EH (cell line): ENCODE measurements around the gene ABI3BP.

ENCODE experiments used
- DNase-seq: peaks from one replicate; pipeline ENCODE4 v3.0.0-alpha.2; 2015; ENCODE audit warnings: low read depth

The ABI3BP gene

DNA sequence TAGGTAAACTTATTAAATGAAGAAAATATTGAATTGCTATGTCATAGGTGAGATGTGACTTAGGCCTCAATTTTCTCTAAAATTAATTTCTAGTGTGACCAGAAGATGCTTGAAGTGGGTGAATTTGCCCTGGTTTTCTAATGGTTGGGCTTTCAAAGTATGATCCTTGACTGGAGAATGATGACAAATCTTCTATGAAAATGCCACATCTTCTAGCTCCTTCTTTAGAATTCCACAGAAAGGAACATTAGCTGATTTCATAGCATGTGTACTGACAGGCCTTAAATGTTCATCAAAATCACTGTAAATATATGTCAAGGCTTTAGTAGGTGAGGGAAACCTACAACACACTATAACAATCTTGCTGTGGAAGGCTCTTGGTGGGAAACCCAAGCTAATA lies 8.9 kb downstream of the ABI3BP start:
- DNase-seq: peak; percentile 61

DNA sequence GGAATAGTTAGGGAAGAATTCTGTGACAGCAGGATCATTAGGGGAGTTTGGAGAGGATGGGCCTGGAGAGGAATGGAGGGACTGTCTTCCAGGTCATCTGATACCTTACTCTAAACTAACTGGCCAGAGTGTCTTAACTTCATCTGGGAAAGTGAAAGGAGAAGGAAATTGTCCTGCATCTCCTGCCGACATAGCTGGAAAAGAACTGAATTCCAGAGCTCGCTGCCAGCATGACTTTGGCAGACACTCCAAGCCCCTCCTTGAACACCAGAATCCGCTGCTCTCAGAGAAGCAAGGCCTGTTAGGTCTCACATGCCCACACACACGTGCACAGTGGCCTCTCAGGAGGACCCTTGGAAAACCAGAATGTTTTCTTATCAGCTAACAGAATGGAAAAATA lies 10.5 kb downstream of the ABI3BP start:
- peak; percentile 81 for DNase-seq

DNA sequence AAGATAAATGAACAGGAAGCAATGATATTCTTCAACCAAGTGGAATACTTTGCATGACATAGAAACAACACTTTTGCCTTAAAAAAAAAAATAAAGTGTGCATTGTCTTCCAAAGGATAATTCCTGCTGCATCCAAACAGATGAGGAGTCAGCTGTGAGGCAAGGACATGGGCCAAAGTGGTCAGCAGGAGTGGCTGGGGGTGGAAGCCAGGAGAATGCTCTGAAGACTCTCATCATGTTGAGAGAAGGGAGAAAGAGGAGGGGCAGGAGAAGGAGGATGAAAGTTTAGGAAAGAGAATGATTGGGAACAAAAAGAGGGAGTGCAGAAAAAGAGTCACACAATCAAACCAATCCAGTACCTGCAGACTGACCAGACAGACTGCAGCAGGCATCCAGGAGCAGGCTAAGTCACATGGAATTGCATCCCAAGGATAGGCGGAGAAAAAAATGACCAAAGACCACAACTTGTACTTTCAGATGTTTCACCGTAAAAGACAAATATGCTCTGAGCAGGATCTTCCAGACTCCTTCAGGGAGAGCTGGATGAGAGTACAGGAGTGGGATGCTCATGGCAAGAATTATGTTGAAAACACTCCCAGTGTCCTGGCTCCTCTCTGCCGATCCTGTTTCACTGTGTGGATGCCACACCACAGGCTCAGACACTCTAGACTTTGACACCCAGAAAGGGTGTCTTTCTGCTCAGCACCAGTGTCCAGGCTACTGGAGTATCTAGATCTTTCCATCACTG lies 11.9 kb downstream of the ABI3BP start:
- DNase-seq: no peak

DNA sequence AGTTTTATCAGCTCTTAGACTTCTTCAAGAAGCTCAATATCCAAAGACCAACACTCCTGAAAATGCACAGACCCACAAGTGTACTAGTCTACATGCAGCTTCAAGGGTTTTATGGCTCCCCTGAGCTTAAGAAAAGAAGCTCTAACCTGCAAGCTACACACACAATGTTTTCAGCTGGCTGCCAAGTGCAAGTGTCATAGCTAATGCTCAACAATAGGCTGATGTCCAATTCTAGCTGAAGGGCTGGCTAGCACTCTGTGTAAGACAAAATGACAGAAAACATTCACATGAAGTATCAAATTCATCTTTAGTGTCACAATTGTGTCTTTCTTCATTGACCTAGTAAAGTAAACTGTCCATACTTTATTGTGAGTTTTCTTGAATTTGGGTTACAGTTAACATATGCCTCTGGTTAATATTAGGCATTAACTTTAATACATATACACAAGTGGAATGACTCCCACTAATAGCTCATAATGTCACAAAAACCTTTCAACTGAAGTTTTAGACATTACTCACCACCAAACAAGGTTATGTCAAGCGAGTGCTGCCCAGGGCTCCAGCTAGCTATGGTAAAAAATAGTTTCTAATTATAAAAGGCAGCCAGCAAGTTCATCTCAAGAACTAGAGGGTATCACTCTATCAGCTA lies 15.1 kb downstream of the ABI3BP start:
- peak; percentile 73 for DNase-seq

- no peak for DNase-seq
These were observed 16.6 kb downstream of the ABI3BP start for GRCh38 chr3:100976611-100977010.

DNA sequence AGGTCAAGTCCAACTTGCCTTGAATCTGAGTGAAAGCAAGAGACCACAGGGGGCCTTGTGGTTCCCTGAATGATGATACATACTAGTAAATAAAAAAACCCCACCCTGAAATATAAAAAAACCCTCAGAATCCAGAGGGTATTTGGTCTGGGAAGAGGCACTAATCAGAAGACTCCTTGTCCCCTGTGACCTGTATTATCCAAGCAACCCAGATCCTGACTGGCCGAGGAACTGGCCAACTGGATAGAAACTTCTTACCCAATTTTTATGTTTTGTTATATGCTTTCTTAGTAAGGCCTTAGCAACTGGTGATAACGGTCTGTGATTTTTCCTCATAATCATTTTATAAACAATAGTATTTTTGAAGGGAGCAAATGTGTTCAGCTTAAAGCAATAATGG lies 17.5 kb downstream of the ABI3BP start:
- DNase-seq: no peak

DNA sequence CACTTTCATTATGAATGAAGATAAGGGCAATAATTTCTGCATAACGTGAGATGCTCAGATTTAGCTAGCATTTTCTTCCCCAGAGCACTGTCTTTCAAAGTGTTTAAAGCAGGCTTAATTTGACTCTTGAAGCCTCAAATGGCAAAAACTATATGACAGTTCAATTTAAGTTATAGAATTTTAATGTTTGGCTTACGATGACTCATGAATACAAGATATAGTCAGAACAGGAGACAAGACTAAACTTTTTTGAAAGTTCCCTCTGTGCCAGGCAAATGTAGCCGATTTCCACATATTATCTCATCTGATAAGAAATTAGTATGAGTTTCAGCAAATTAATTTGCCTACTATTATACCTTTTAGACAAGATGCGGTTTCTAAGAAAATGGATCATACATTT lies 19.6 kb downstream of the ABI3BP start:
- DNase-seq: no peak

- DNase-seq: peak; percentile 68
These were observed 20.4 kb downstream of the ABI3BP start for GRCh38 chr3:100972867-100973266.

DNA sequence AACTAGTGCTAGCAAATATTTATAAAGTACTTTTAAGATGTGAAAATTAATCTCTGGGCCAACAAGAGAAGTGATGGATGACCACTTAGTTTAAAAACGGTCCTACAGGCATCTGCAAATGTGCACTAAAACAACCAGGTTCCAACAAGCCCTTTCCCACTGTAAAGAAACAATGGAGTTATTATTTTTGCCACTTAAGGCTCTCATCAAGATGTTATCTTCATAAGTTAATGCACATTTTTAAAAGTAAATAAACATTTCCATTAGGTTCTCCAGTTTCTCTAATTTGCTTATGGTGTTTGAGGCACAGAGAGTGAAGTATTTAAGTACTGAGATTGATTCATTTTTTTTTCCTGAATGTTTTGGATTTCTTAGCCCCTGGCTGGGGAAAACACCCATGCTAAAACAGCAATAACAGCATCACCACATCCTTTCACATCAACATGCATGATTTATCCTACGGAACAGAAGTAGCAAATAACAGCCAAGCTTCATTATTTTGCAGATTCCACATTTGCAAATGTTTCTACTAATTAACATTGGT lies 20.8 kb downstream of the ABI3BP start:
- DNase-seq: peak; percentile 31

- peak; percentile 40 for DNase-seq
These were observed 21.4 kb downstream of the ABI3BP start for GRCh38 chr3:100971798-100972197.

DNA sequence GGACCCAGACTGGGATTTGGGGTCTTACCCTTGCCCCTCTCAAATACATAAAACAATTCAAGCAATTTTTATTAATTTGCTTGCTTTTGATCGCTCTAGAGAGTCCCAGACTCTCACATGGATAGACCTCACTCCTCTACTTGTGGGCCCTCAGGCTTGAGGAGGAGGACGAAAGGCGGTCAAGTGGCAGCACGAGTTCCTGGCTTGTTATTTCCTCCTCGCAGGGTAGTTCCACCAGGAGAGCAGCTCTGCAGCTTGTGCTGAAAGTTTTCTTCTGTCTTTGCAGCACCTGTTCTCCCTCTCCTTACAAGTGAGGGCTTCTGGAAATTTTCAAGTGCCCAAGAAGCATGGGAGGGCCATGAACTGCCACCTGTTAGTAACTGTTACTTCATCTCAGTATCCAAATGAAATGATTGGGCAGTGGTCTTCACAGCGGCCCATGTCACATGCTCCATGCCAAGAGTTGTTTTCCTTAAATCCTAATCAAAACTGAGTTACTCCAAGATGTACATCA lies 22.7 kb downstream of the ABI3BP start:
- DNase-seq: no peak

GRCh38 chr3:100968932-100969906 lies 24.0 kb downstream of the ABI3BP start:
- DNase-seq: peak; percentile 20

DNA sequence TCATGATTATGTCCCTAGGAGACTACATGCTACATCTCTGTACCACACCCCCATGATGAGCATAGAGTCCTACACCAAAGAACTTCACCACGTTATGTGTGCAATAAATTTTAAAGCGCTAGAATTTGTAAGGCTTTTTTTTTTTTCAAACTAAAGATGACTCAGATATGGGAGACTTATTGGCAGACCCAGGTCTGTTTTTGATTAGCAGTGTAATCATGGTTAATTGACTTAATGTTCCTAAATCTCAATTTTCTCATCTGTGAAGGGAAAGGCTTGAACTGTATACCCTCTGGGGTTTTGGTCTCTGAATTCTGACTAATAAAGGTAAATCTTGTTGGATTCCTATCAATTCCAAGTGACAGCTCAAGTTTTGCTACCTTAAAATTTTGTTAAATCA lies 26.4 kb downstream of the ABI3BP start:
- DNase-seq: peak; percentile 31

DNA sequence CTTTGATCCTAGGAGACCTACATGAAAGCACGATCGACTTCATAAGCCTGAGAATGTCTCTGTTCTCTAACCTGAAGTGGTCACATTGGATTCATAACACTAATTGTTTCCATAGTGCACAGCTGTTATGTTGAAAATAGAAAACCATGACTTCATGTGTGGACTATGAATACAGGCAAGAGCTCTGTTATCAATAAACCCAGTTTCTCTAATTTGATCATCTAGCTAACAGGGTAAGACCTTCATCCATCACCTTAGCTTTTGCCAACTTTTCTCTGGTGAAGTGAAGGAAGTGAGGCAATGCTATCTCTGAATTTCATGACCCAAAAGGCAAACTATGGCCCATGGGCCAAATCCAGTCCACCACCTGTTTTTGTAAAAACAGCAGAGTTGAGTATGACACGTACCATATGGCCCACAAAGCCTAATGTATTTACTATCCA lies 27.2 kb downstream of the ABI3BP start:
- DNase-seq: no peak

DNA sequence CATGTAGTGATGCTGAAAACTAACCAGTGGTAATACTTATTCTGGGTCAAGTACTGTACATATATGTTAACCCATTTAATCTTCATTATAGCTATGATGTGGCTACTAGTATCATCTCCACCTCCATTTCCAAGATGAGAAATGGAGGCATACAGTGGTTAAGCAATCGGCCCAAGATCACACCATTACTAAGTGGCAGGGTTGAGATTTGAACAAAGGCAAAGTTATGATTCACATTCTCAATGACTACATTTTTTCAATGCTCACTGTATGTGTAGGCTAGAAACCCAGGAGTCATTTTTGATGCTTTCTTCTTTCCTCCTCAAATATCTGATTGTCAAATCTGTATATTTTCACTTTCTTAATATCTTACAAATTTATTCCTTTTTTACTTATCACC lies 30.2 kb downstream of the ABI3BP start:
- DNase-seq: no peak

DNA sequence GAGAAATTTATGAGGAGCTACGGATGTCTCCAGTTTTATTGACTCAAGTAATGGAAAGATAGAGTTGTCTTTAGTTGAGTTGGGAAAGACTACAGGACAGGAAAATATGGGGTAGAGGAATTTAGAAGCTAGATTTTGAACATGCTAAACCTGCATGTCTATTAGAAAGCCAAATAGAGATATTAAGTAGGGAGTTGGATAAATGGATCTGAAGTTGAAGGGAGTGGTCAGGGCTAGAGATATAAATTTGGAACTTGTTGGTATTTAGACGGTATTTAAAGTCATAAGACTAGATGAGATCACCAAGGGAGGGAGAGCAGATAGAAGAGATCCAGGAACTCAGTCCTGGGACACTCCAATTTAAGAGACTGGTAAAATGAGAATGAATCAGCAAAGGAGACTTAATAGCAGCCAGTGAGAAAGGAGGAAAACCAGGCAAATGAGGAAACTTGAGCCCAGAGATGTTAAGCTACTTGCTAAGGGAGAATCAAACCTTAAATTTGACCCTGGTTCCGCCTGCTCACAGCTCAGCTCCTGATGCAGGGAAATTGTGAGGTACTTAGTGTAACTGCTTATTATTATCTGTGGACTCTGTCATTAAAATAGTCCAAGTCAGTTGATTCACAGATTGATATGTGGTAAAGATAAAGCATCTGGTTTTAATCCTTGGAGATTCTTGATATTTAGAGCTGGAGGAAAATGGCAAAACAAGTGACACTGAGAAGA lies 35.8 kb downstream of the ABI3BP start:
- DNase-seq: peak; percentile 86

GRCh38 chr3:100956276-100956675 lies 36.9 kb downstream of the ABI3BP start:
- DNase-seq: no peak

- peak; percentile 99 for DNase-seq
These were observed 38.2 kb downstream of the ABI3BP start for GRCh38 chr3:100954990-100955389.

GRCh38 chr3:100954199-100954935 lies 38.9 kb downstream of the ABI3BP start:
- peak; percentile 6 for DNase-seq

- DNase-seq: no peak
These were observed 40.1 kb downstream of the ABI3BP start for GRCh38 chr3:100953103-100953502.

DNA sequence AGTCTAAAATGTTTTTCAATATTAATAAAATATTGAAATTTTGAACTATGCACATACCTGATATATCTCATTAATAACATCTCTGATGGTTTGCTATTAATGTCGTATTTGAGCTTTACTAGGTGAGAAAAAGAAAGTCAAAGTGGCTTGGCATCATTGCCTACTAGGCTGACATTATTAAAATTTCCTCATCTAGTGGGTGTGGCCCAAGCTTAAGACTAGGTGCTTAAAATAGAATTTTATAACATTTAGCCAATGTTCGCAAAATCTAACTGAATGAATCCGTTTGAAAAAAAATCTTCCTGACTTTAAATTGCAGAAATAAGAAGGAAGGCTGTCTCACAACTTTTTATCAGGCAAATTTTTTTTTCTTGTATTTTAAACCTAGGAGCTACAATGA lies 46.1 kb downstream of the ABI3BP start:
- DNase-seq: no peak
